ENCODE results near the gene DLGAP3.

The DLGAP3 gene

DNA sequence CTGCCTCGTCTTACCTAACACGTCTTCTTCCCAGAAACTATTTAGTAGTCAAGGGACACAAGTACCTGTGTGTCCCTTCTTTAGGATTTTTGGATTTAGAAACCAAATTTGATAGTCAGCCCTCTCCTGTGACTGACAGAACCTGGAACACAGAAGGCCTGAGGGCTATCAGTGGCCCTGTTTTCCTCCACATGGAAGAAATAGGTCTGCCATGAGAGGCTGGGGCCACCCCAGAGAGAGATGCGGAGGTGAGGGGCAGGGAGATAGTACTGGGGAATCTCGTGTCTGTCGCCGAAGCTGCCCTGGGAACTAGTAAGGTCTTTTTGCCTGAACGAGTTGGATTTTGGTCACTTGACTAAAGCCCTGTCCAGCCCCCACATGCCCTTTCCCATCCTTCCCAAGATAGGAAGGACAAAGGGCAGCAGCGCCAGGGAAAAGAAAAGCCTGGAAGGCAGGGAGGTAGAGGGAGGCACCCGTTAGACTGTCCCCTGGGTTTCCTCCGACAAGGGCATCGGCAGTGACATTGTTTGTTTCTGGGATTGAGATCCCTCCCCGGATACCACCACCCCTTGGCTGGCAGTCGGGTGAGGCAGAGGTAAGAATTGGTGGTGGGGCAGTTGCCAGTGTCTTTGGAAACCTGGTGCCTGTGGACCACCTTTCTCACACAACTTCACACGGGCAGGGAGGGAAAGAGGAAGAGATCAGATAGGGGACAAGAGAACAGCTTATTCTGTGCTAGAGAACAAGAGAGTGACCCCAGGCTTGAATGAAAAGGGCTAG, 89.7 kb downstream of the DLGAP3 start:
- TF ChIP-seq REST (IDR thresholded peaks at IDR 0.05; ENCODE audit: insufficient read depth in 1 of 2, low read depth in 2 of 2, low read length in 2 of 2) (no peak), FOXP2 (optimal IDR thresholded peaks at IDR 0.05; ENCODE audit: borderline replicate concordance, extremely low read depth, extremely low read length, insufficient read depth) (no peak), POLR2AphosphoS5 (IDR thresholded peaks at IDR 0.05; ENCODE audit: low read depth, low read length) (no peak), SIN3A (IDR thresholded peaks at IDR 0.05; ENCODE audit: borderline replicate concordance, insufficient read depth, low read length) (no peak), TAF1 (IDR thresholded peaks at IDR 0.05; ENCODE audit: borderline replicate concordance, insufficient read depth, low read length) (no peak)

GRCh38 chr1:34833711-34834110, 95.7 kb downstream of the DLGAP3 start:
- no peak for TF ChIP-seq SIN3A (IDR thresholded peaks at IDR 0.05; ENCODE audit: borderline replicate concordance, insufficient read depth, low read length)
- no peak for TF ChIP-seq TAF1 (IDR thresholded peaks at IDR 0.05; ENCODE audit: borderline replicate concordance, insufficient read depth, low read length)
- TF ChIP-seq REST (IDR thresholded peaks at IDR 0.05; ENCODE audit: insufficient read depth in 1 of 2, low read depth in 2 of 2, low read length in 2 of 2) = no peak
- TF ChIP-seq FOXP2 (optimal IDR thresholded peaks at IDR 0.05; ENCODE audit: borderline replicate concordance, extremely low read depth, extremely low read length, insufficient read depth) = no peak
- TF ChIP-seq POLR2AphosphoS5 (IDR thresholded peaks at IDR 0.05; ENCODE audit: low read depth, low read length) = no peak

DNA sequence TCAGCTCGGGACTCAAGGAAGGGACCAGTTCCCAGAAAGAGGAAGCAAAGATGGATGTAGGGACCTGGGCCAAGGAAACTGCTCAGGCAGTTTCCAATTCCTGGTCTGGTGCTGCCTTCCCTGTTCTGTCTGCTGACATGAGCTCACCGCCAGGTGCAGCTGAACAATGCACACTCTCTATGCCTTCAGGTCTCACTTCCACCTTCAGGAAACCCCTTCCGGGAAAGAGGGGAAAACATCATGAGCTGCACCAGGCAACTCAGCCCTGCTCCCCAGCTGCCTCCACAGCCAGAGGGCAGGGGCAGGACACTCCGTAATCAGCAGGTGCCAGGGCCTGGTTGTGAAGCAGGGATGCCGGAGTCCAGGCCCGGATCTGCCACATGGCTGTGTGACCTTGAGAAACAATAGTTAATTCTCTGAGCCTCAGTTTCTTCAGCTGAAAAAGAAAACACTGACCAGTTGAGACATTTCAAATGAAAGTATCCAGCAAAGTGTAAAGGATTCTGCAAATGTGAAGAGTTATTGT, 97.7 kb downstream of the DLGAP3 start:
- TF ChIP-seq SIN3A (IDR thresholded peaks at IDR 0.05; ENCODE audit: borderline replicate concordance, insufficient read depth, low read length) (no peak), POLR2AphosphoS5 (IDR thresholded peaks at IDR 0.05; ENCODE audit: low read depth, low read length) (no peak), FOXP2 (optimal IDR thresholded peaks at IDR 0.05; ENCODE audit: borderline replicate concordance, extremely low read depth, extremely low read length, insufficient read depth) (no peak), REST (IDR thresholded peaks at IDR 0.05; ENCODE audit: insufficient read depth in 1 of 2, low read depth in 2 of 2, low read length in 2 of 2) (no peak), TAF1 (IDR thresholded peaks at IDR 0.05; ENCODE audit: borderline replicate concordance, insufficient read depth, low read length) (no peak)

DNA sequence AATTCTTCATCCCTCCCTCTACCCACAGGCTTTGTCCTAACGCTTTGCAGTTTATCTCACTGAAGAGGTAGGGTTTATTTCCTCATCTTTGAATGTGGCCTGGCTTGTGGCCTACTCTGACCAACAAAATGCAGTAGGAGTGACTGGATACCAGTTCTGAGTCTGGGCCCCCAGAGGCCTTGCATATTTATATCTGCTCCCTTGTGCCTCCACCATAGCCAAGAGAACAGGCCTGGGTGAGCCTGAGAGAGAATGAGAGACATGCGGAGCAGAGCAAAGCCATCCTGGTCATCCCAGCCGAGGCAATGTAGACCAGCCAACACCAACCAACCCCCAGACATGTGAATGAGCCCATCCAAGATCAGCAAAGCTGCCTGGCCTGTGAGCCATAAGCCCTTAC, 100.2 kb downstream of the DLGAP3 start:
- TF ChIP-seq FOXP2 (optimal IDR thresholded peaks at IDR 0.05; ENCODE audit: borderline replicate concordance, extremely low read depth, extremely low read length, insufficient read depth) (no peak), TAF1 (IDR thresholded peaks at IDR 0.05; ENCODE audit: borderline replicate concordance, insufficient read depth, low read length) (no peak), SIN3A (IDR thresholded peaks at IDR 0.05; ENCODE audit: borderline replicate concordance, insufficient read depth, low read length) (no peak), POLR2AphosphoS5 (IDR thresholded peaks at IDR 0.05; ENCODE audit: low read depth, low read length) (no peak), REST (IDR thresholded peaks at IDR 0.05; ENCODE audit: insufficient read depth in 1 of 2, low read depth in 2 of 2, low read length in 2 of 2) (no peak)
